Activated CD8-positive, alpha-beta T cell treated with anti-CD3 and anti-CD28 coated beads for 36 hours (primary cell): Measurements from ENCODE around the gene HCST. TPM values are rescaled to one million over a fixed set of nuclear protein-coding genes. Genes with fewer than 3 reads are reported as not detected.
A peak's percentile ranks its signal among the peaks of the same experiment; 100 is the strongest.

Experiments used
- ATAC-seq: fragments of 200-7000 bp; cut with Tn5 transposase; one replicate; pipeline ENCODE4 v1.10.0; 2021; ENCODE audit warnings: mild to moderate bottlenecking, moderate library complexity
- CTCF ChIA-PET: fragments of 350-600 bp; sonication (Branson Sonifier 250); formaldehyde crosslinking; loops from one replicate; lab custom pipeline; 2021; ENCODE audit warnings: antibody characterized with exemption; lab: Charles Lee
- POLR2A ChIA-PET: fragments of 350-600 bp; sonication (Branson Sonifier 250); formaldehyde crosslinking; loops from one replicate; lab custom pipeline; 2021; ENCODE audit warnings: antibody characterized with exemption; lab: Charles Lee
- DNase-seq: peaks from one replicate; pipeline ENCODE4 v3.0.0-alpha.2; 2020
- H3K27ac Mint-ChIP-seq: one replicate; pipeline ENCODE4 v1.8.0; 2021; ENCODE audit warnings: mild to moderate bottlenecking, mixed read lengths
- H3K27me3 Mint-ChIP-seq: one replicate; pipeline ENCODE4 v1.8.0; 2021; ENCODE audit warnings: mixed read lengths
- H3K36me3 Mint-ChIP-seq: one replicate; pipeline ENCODE4 v1.8.0; 2021; ENCODE audit warnings: low read depth, mixed read lengths
- H3K4me1 Mint-ChIP-seq: one replicate; pipeline ENCODE4 v1.8.0; 2021; ENCODE audit warnings: low read depth, mixed read lengths
- H3K4me3 Mint-ChIP-seq: one replicate; pipeline ENCODE4 v1.8.0; 2021; ENCODE audit warnings: mild to moderate bottlenecking, moderate library complexity, mixed read lengths
- H3K9me3 Mint-ChIP-seq: one replicate; pipeline ENCODE4 v1.8.0; 2021; ENCODE audit warnings: mixed read lengths
- intact Hi-C: fragments of 100-400 bp; cut with micrococcal nuclease; formaldehyde crosslinking; loops from one replicate; pipeline ENCODE4 v1.10.0; 2022
- total RNA-seq, 2 experiments: library from RNA; stranded (reverse); gene quantifications; one replicate each; pipeline ENCODE4 v1.2.3, GENCODE V29; 2021
- TF ChIP-seq, protein P1 (sequence below): fragments of 200-600 bp; IDR thresholded peaks from one replicate; pipeline ENCODE4 v1.8.0; 2022; ENCODE audit warnings: antibody characterized with exemption, mild to moderate bottlenecking

The HCST gene
- total RNA-seq, 2 experiments from 2014 or later: 57.1 to 72.0 TPM

DNA sequence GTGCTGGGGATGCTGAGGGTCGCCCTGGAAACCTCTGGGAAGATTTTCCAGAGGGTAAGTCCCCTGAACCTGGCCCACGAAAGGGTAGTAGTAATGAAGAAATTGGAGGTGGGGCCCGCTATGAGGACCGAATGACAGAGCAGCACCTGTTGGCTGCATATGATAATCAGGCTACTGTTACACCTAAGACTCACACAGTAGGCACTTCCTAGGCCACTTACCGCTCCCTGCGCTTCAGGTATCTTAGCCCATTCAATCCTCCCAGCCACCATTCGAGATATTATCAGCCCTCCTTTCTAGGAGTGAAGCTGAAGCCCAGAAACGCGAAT is 29.5 kb downstream of the HCST start:
- intact Hi-C loops: loop anchor here (1.0 to 10.0 kb wide), 3 partner anchors 31 to 217 kb away; partner anchors contain the start of genes KMT2B and NFKBID
- ChIA-PET POLR2A (interaction anchor here (1.0 to 3.1 kb wide), 2 partner anchors 26 to 49 kb away, joined by 3 to 13 read pairs; no protein-coding TSS in a partner anchor), CTCF (interaction anchor here (0.6 to 7.0 kb wide), 11 partner anchors 10 to 239 kb away, joined by 3 to 88 read pairs (median 4); no protein-coding TSS in a partner anchor)
- no peak for DNase-seq
- TF ChIP-seq, protein P1, sequence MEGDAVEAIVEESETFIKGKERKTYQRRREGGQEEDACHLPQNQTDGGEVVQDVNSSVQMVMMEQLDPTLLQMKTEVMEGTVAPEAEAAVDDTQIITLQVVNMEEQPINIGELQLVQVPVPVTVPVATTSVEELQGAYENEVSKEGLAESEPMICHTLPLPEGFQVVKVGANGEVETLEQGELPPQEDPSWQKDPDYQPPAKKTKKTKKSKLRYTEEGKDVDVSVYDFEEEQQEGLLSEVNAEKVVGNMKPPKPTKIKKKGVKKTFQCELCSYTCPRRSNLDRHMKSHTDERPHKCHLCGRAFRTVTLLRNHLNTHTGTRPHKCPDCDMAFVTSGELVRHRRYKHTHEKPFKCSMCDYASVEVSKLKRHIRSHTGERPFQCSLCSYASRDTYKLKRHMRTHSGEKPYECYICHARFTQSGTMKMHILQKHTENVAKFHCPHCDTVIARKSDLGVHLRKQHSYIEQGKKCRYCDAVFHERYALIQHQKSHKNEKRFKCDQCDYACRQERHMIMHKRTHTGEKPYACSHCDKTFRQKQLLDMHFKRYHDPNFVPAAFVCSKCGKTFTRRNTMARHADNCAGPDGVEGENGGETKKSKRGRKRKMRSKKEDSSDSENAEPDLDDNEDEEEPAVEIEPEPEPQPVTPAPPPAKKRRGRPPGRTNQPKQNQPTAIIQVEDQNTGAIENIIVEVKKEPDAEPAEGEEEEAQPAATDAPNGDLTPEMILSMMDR: peak; percentile 55
- peak; percentile 6 for ATAC-seq
- Mint-ChIP-seq H3K4me3 (peak overlapping the region; percentile 34), H3K36me3 (no peaks in the 10 kb centered on the region), H3K4me1 (peaks cover 28% of the 10 kb centered on the region), H3K27ac (no peak overlapping the region), H3K9me3 (no peaks in the 10 kb centered on the region), H3K27me3 (no peaks in the 10 kb centered on the region)

DNA sequence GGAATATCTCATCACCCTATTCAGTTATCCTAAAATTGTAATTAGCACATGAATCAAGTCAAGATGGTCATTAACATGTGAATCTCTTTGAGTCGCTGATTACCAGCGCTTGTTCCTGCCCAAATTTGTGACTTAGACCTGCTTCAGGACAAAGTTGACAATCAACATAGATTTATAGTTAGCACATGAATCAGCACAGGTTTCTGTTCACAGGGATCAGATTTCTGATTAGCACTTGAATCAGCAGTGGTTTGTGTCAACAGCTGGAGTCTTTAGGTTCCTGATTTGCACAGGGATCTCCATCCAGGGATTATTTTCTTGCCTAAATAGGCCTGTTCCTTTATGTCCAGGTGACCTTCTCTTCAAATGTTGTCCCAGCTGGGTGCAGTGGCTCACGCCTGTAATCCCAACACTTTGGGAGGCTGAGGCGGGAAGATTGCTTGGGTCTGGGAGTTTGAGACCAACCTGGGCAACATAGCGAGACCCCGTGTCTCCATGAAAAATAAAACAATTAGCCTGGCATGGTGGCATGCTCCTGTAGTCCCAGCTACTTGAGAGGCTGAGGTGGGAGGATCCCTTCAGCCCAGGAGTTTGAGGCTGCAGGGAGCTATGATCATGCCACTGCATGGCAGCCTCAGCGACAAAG is 30.1 kb downstream of the HCST start:
- DNase-seq (no peak), ATAC-seq (no peak)
- POLR2A ChIA-PET: interaction anchor here (3.1 kb wide), 1 partner anchor 50 kb away, joined by 13 read pairs; no protein-coding TSS in a partner anchor
- TF ChIP-seq, protein P1: no peak
- Mint-ChIP-seq H3K4me3 (peak overlapping the region; percentile 34), H3K27ac (no peak overlapping the region), H3K4me1 (peaks cover 28% of the 10 kb centered on the region), H3K36me3 (no peaks in the 10 kb centered on the region), H3K27me3 (no peaks in the 10 kb centered on the region), H3K9me3 (no peaks in the 10 kb centered on the region)
- CTCF ChIA-PET: interaction anchor here (0.6 to 7.0 kb wide), 9 partner anchors 12 to 238 kb away, joined by 3 to 88 read pairs (median 5); no protein-coding TSS in a partner anchor
- intact Hi-C loops: loop anchor here (10.0 kb wide), 1 partner anchor 218 kb away; the partner anchor contains the start of gene KMT2B

DNA sequence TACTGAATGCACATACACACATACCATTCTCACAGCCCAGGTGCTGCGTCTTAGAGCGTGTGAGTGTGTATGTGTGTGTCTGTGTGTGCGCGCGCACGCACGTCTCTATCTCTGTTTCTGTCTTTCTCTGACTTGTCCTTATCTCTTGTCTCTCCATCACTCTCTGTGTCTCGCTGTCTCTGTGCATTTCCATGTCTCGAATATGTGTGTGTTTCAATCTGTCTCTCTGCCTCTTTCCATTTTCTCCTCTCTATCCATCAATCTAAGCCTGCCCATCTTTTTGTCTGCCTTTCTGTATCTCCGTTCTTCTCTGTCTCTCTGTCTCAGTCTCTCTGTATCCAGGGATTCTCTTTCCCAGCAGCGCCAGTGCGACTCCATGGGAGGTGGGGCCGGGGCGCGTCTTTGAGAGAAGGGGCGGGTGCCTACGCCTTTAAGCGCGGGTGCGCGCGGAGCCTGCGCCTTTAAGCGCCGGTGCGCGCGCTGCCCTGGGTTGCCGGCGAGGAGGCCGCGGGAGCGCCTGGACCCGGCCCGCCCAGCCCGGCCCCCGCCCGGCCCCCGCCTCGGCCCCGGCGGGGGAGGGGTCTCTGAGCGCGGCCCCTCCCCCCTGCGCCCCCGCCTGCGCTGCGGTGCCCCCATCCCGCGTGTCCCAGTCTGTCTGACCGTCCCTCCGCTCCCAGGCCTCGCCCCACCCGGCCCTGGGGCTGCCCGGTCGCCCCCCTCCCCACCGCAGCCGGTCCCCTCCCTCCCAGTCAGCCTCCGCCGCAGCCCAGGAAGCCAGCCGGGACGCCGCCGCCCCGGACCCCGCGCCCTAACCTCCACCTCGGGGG is 33.8 kb downstream of the HCST start, which contains the start of gene LRFN3:
TSS of gene LRFN3 (plus strand) at position 464 of the 827 bp plus-strand sequence. CDS start 3,052 bp downstream, outside the sequence.
- POLR2A ChIA-PET: interaction anchor here (1.0 kb wide), 1 partner anchor 33 kb away, joined by 3 read pairs; no protein-coding TSS in a partner anchor

DNA sequence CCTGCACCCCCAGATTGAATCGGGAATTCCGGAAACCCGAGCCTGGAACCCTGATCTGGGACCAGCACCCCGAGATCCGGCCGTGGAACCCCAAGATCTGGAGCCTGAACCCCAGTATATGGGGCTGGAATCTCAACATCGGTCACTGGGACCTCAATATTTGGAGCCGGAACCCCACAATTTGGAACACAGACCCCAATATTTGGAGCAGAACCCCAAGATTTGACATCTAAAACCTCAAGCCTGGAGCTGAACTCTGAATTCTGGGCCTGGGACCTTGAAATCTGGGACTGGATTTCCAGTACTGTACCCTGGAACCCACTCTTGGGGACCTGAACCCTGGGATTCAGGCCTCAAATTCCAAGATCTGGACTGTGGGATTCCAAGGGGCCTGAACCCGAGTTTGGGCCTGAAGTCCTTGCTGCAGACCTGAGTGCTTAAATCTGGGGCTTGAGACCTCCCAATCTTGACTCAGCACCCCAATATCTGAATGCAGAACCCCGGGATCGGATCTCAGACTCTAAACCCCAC is 34.5 kb downstream of the HCST start:
- no peak for DNase-seq
- peaks cover 26% of the 10 kb centered on the region for H3K4me1 Mint-ChIP-seq
- H3K4me3 Mint-ChIP-seq: peak overlapping the region; percentile 59
- TF ChIP-seq, protein P1: no peak
- POLR2A ChIA-PET: interaction anchor here (0.5 to 1.0 kb wide), 2 partner anchors 19 to 33 kb away, joined by 3 read pairs; no protein-coding TSS in a partner anchor
- intact Hi-C loops: loop anchor here (10.0 kb wide), 1 partner anchor 222 kb away; the partner anchor contains the start of gene KMT2B
- H3K27me3 Mint-ChIP-seq: no peaks in the 10 kb centered on the region
- H3K9me3 Mint-ChIP-seq: no peaks in the 10 kb centered on the region
- no peaks in the 10 kb centered on the region for H3K36me3 Mint-ChIP-seq
- no peak overlapping the region for H3K27ac Mint-ChIP-seq
- ATAC-seq: no peak
- CTCF ChIA-PET: no interaction called here

More for the DNA sequence above, 33.8 kb downstream of the HCST start, which contains the start of gene LRFN3:
- intact Hi-C loops: loop anchor here (10.0 kb wide), 1 partner anchor 221 kb away; the partner anchor contains the start of gene KMT2B
- Mint-ChIP-seq H3K4me3 (peak within 1 kb of the TSS; percentile 78), H3K36me3 (no peaks in the 10 kb centered on the region), H3K27me3 (no peaks in the 10 kb centered on the region), H3K27ac (peak within 1 kb of the TSS; percentile 70), H3K4me1 (peaks cover 27% of the 10 kb centered on the region), H3K9me3 (no peaks in the 10 kb centered on the region)
- ATAC-seq (peak; percentile 7), DNase-seq (peak; percentile 72)
- CTCF ChIA-PET: interaction anchor here (7.0 kb wide), 1 partner anchor 54 kb away, joined by 88 read pairs; no protein-coding TSS in a partner anchor
- TF ChIP-seq, protein P1: no peak
